Measurements from ENCODE around the gene BCAN.
A peak's percentile ranks its signal among the peaks of the same experiment; 100 is the strongest.

Gene BCAN

GRCh38 chr1:156644640-156645039 is 2.7 kb downstream of the BCAN start:
- no peak for DNase-seq

- no peak for DNase-seq
These were observed 3.1 kb downstream of the BCAN start for GRCh38 chr1:156645056-156645455.

- DNase-seq = no peak
These were observed 3.7 kb downstream of the BCAN start for GRCh38 chr1:156645666-156646065.

- DNase-seq = no peak
These were observed 4.9 kb downstream of the BCAN start for GRCh38 chr1:156646738-156647211.

- no peak for DNase-seq
These were observed 5.4 kb downstream of the BCAN start for GRCh38 chr1:156647351-156647750.

GRCh38 chr1:156648496-156648895 is 6.6 kb downstream of the BCAN start:
- DNase-seq = no peak

- no peak for DNase-seq
These were observed 7.0 kb downstream of the BCAN start for GRCh38 chr1:156648951-156649350.

GRCh38 chr1:156652131-156652991 is 10.4 kb downstream of the BCAN start:
- peak; percentile 49 to 76 for DNase-seq

- DNase-seq = no peak
These were observed 11.1 kb downstream of the BCAN start for GRCh38 chr1:156652992-156653355.

GRCh38 chr1:156654700-156655099 is 12.8 kb downstream of the BCAN start:
- DNase-seq = no peak

- no peak for DNase-seq
These were observed 13.4 kb downstream of the BCAN start for GRCh38 chr1:156655151-156655903.

- no peak for DNase-seq
These were observed 14.1 kb downstream of the BCAN start for GRCh38 chr1:156655904-156656516.

- peak; percentile 28 to 82 for DNase-seq
These were observed 15.2 kb downstream of the BCAN start for GRCh38 chr1:156656806-156657740.

GRCh38 chr1:156657741-156658319 is 15.9 kb downstream of the BCAN start:
- DNase-seq = peak in 1 of 2 donors; percentile 18

GRCh38 chr1:156658496-156658895 is 16.6 kb downstream of the BCAN start:
- DNase-seq = no peak

- no peak for DNase-seq
These were observed 17.1 kb downstream of the BCAN start for GRCh38 chr1:156658945-156659574.

GRCh38 chr1:156659661-156659987 is 17.7 kb downstream of the BCAN start:
- no peak for DNase-seq

GRCh38 chr1:156659988-156660751 is 18.3 kb downstream of the BCAN start:
- peak; percentile 91 to 98 for DNase-seq

GRCh38 chr1:156660752-156661112 is 18.8 kb downstream of the BCAN start:
- no peak for DNase-seq

- peak; percentile 43 to 56 for DNase-seq
These were observed 20.3 kb downstream of the BCAN start for GRCh38 chr1:156662005-156662799.

Data from inflammatory macrophage treated with lipopolysaccharide for 1 hour (primary cell).